Measurements from ENCODE around the gene ILK.

The ILK gene

DNA sequence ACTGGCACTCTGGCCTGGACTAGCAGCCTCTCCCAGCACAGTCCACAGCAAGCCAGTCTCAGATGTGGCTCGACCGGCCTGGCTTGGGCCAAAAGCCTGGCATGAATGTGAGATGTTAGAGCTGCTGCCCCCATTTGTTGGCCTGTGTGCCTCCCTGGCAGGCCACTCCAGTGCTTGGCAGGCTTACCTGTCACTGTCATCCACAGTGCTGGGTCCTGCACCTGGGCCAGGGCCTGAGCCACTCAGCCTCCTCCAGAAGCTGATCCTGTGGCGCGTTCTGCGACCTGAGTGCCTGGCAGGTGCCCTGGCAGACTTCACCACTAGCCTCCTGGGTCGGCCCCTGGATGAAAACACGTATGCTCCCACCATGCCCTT is 36.2 kb upstream of the ILK start:
- H3K4me3 ChIP-seq (replicated peaks; ENCODE audit: insufficient read depth, low read length), result no peak overlapping the region
- no peak for TF ChIP-seq GABPA (IDR thresholded peaks at IDR 0.05; ENCODE audit: low read depth)
- TF ChIP-seq POLR2AphosphoS5 (IDR thresholded peaks at IDR 0.05; ENCODE audit: low read depth), result no peak
- TF ChIP-seq SPI1 (IDR thresholded peaks at IDR 0.05; ENCODE audit: borderline replicate concordance, low read depth), result no peak
- TF ChIP-seq, protein P1, sequence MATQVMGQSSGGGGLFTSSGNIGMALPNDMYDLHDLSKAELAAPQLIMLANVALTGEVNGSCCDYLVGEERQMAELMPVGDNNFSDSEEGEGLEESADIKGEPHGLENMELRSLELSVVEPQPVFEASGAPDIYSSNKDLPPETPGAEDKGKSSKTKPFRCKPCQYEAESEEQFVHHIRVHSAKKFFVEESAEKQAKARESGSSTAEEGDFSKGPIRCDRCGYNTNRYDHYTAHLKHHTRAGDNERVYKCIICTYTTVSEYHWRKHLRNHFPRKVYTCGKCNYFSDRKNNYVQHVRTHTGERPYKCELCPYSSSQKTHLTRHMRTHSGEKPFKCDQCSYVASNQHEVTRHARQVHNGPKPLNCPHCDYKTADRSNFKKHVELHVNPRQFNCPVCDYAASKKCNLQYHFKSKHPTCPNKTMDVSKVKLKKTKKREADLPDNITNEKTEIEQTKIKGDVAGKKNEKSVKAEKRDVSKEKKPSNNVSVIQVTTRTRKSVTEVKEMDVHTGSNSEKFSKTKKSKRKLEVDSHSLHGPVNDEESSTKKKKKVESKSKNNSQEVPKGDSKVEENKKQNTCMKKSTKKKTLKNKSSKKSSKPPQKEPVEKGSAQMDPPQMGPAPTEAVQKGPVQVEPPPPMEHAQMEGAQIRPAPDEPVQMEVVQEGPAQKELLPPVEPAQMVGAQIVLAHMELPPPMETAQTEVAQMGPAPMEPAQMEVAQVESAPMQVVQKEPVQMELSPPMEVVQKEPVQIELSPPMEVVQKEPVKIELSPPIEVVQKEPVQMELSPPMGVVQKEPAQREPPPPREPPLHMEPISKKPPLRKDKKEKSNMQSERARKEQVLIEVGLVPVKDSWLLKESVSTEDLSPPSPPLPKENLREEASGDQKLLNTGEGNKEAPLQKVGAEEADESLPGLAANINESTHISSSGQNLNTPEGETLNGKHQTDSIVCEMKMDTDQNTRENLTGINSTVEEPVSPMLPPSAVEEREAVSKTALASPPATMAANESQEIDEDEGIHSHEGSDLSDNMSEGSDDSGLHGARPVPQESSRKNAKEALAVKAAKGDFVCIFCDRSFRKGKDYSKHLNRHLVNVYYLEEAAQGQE (IDR thresholded peaks at IDR 0.05; ENCODE audit: insufficient replicate concordance, low read depth), result no peak
- TF ChIP-seq, protein P2, sequence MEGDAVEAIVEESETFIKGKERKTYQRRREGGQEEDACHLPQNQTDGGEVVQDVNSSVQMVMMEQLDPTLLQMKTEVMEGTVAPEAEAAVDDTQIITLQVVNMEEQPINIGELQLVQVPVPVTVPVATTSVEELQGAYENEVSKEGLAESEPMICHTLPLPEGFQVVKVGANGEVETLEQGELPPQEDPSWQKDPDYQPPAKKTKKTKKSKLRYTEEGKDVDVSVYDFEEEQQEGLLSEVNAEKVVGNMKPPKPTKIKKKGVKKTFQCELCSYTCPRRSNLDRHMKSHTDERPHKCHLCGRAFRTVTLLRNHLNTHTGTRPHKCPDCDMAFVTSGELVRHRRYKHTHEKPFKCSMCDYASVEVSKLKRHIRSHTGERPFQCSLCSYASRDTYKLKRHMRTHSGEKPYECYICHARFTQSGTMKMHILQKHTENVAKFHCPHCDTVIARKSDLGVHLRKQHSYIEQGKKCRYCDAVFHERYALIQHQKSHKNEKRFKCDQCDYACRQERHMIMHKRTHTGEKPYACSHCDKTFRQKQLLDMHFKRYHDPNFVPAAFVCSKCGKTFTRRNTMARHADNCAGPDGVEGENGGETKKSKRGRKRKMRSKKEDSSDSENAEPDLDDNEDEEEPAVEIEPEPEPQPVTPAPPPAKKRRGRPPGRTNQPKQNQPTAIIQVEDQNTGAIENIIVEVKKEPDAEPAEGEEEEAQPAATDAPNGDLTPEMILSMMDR (IDR thresholded peaks at IDR 0.05; ENCODE audit: insufficient read depth, low read length), result no peak
- no peak for DNase-seq (ENCODE audit: low read depth in 1 of 2, low spot score in 1 of 2)
- no peaks in the 10 kb centered on the region for H3K27me3 ChIP-seq (ENCODE audit: insufficient read depth, poor library complexity, severe bottlenecking)
- no peak overlapping the region for H3K27ac ChIP-seq (replicated peaks)

DNA sequence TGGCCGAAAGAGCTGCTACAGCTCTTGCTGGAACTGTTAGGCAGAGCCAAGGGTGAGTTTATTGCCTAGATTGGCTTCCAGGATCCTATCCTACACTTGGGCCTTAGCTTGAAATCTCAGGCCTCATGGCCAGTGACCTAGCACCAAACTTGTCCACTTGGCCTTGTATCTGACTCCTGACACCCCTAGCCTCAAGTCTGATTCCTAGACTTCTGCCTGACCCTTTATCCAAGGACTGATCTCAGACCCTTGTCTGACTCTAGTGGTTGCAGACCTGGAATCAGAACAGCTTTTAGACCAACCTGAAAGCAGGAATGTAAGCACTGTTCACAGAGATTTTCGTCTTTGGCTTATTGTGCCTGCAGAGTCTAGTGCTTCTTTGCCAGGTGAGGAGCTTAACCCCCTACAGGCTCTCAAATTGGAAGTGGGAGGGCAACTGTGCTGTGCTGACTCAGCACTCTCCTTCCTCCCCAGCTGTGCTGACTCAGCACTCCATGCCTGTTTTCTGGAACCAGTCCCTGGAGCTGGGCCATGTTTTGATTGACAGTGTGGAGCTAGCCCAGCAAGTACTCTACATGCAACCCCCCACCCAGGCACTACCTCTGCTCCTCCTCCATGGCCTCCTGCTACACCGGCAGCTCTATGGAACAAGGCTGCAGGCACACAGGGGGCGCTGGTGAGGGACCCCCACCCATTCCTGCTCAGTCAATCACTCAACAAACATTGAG is 35.2 kb upstream of the ILK start:
- H3K4me3 ChIP-seq (replicated peaks; ENCODE audit: insufficient read depth, low read length), result no peak overlapping the region
- TF ChIP-seq, protein P1 (IDR thresholded peaks at IDR 0.05; ENCODE audit: insufficient replicate concordance, low read depth), result no peak
- TF ChIP-seq GABPA (IDR thresholded peaks at IDR 0.05; ENCODE audit: low read depth) (no peak), SPI1 (IDR thresholded peaks at IDR 0.05; ENCODE audit: borderline replicate concordance, low read depth) (no peak), POLR2AphosphoS5 (IDR thresholded peaks at IDR 0.05; ENCODE audit: low read depth) (no peak)
- TF ChIP-seq, protein P2 (IDR thresholded peaks at IDR 0.05; ENCODE audit: insufficient read depth, low read length), result no peak
- DNase-seq (ENCODE audit: low read depth in 1 of 2, low spot score in 1 of 2), result no peak
- H3K27ac ChIP-seq (replicated peaks), result no peak overlapping the region
- H3K27me3 ChIP-seq (ENCODE audit: insufficient read depth, poor library complexity, severe bottlenecking), result no peaks in the 10 kb centered on the region

DNA sequence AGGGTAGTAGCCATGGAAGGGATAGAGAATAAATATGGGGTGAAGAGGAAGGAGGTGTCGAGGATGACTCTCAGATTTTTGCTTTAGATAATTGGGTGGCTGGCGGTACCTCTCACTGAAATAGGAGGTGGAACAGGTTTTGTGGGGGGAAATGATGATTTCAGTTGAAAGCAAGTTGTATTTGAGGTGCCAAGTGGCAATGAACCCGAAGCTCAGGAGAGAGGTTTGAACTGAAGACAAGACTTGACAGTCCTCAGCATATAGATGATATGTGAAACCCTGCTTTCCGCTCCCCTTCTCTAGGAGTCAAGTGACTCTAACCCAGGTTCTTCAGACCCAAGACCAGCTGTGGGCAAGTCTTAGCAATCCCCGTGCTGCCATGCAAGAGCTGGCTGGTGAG is 33.9 kb upstream of the ILK start:
- no peak for DNase-seq (ENCODE audit: low read depth in 1 of 2, low spot score in 1 of 2)
- Histone ChIP-seq H3K4me3 (replicated peaks; ENCODE audit: insufficient read depth, low read length) (no peak overlapping the region), H3K27me3 (ENCODE audit: insufficient read depth, poor library complexity, severe bottlenecking) (no peaks in the 10 kb centered on the region), H3K27ac (replicated peaks) (no peak overlapping the region)
- TF ChIP-seq SPI1 (IDR thresholded peaks at IDR 0.05; ENCODE audit: borderline replicate concordance, low read depth) (no peak), POLR2AphosphoS5 (IDR thresholded peaks at IDR 0.05; ENCODE audit: low read depth) (no peak), GABPA (IDR thresholded peaks at IDR 0.05; ENCODE audit: low read depth) (no peak)
- TF ChIP-seq, protein P2 (IDR thresholded peaks at IDR 0.05; ENCODE audit: insufficient read depth, low read length), result no peak
- TF ChIP-seq, protein P1 (IDR thresholded peaks at IDR 0.05; ENCODE audit: insufficient replicate concordance, low read depth), result no peak

All from HL-60 (cell line).